GM12878 (cell line): ENCODE results near the gene CACNA1H. TPM values are rescaled to one million over a fixed set of nuclear protein-coding genes. Genes with fewer than 3 reads are reported as not detected.

Source experiments
- ATAC-seq: fragments of 200-7000 bp; cut with Tn5 transposase; 3 replicates; pipeline ENCODE4 v1.9.1; 2020; ENCODE audit warnings: mild to moderate bottlenecking, moderate library complexity
- BruUV-seq: library from RNA; stranded (reverse); fragments of 400-500 nt; replicated peaks from 2 replicates; lab custom pipeline; 2021; lab: Mats Ljungman, UMichigan
- CTCF ChIA-PET: fragments of 300-600 bp; sonication (Branson Sonifier 250); formaldehyde crosslinking; extraction: SDS; loops from one replicate; lab custom pipeline; 2021; ENCODE audit warnings: inconsistent platforms; lab: Yijun Ruan, JAX
- POLR2A ChIA-PET: fragments of 350-600 bp; formaldehyde crosslinking; extraction: SDS; loops from one replicate; lab custom pipeline; 2021; ENCODE audit warnings: inconsistent platforms; lab: Charles Lee
- RAD21 ChIA-PET: fragments of 300-600 bp; sonication (Branson Sonifier 250); formaldehyde crosslinking; loops from one replicate; lab custom pipeline; 2023; ENCODE audit warnings: antibody characterized with exemption; ENCODE audit not compliant: unreplicated experiment; lab: Charles Lee
- SMC1A ChIA-PET: fragments of 300-600 bp; sonication (Branson Sonifier 250); formaldehyde crosslinking; loops from one replicate; lab custom pipeline; 2023; ENCODE audit not compliant: unreplicated experiment, uncharacterized antibody; lab: Charles Lee
- DNase-seq: peaks from one replicate; pipeline ENCODE4 v3.0.0-alpha.2; 2011; ENCODE audit warnings: low read depth, low spot score
- FAIRE-seq: peaks from 3 replicates; lab custom pipeline; 2011; peaks lifted over from hg19 to GRCh38; lab: Jason Lieb, UNC
- H2AFZ ChIP-seq: 2 replicates; pipeline ENCODE4 v1.6.0; 2011; ENCODE audit warnings: low read depth, low read length, control low read depth; ENCODE audit not compliant: control insufficient read depth
- H3K27ac ChIP-seq: 2 replicates; pipeline ENCODE4 v1.5.1; 2011; ENCODE audit warnings: control low read depth; ENCODE audit not compliant: control insufficient read depth, insufficient read depth
- H3K27me3 ChIP-seq, 2 experiments: replicated peaks in 1 of 2; 2 replicates each; pipeline versions ENCODE4 v1.6.0 to v1.6.1; 2011; ENCODE audit warnings: low read length in 1 of 2; ENCODE audit not compliant: control insufficient read depth in 2 of 2, insufficient read depth in 2 of 2
- H3K36me3 ChIP-seq, 2 experiments: 2 replicates each; pipeline ENCODE4 v1.5.1; 2011; ENCODE audit warnings: low read length in 1 of 2; ENCODE audit not compliant: control insufficient read depth in 2 of 2, insufficient read depth in 2 of 2
- H3K4me1 ChIP-seq: 2 replicates; pipeline ENCODE4 v1.6.1; 2011; ENCODE audit warnings: mild to moderate bottlenecking, low read length, moderate library complexity, mixed read lengths; ENCODE audit not compliant: control insufficient read depth, insufficient read depth
- H3K4me2 ChIP-seq: 2 replicates; pipeline ENCODE4 v1.6.0; 2011; ENCODE audit warnings: control low read depth; ENCODE audit not compliant: control insufficient read depth, insufficient read depth
- H3K4me3 ChIP-seq: fragments of 200-600 bp; sonication (generic); 2 replicates; pipeline ENCODE4 v1.5.1; 2016
- H3K79me2 ChIP-seq: 2 replicates; pipeline ENCODE4 v1.6.0; 2011; ENCODE audit warnings: low read length; ENCODE audit not compliant: control insufficient read depth, insufficient read depth
- H3K9ac ChIP-seq: 2 replicates; pipeline ENCODE4 v1.8.0; 2011; ENCODE audit warnings: low read length, control low read depth, mixed read lengths; ENCODE audit not compliant: control insufficient read depth, insufficient read depth
- H3K9me3 ChIP-seq: replicated peaks from 3 replicates; pipeline ENCODE4 v1.5.1; 2011; ENCODE audit warnings: mild to moderate bottlenecking, low read length; ENCODE audit not compliant: control insufficient read depth, insufficient read depth
- H4K20me1 ChIP-seq: 2 replicates; pipeline ENCODE4 v1.6.0; 2011; ENCODE audit not compliant: control insufficient read depth, insufficient read depth
- CBX5 ChIP-seq: sonication (generic); IDR thresholded peaks from 2 replicates; pipeline ENCODE4 v1.6.1; 2016; ENCODE audit warnings: low read depth, moderate library complexity, mild to moderate bottlenecking, inconsistent platforms
- CREM ChIP-seq: IDR thresholded peaks from 2 replicates; pipeline ENCODE4 v1.6.1; 2014; ENCODE audit warnings: antibody characterized with exemption, low read depth
- HDAC2 ChIP-seq: fragments of 200-600 bp; sonication (generic); IDR thresholded peaks from 2 replicates; pipeline ENCODE4 v1.6.1; 2017
- IRF4 ChIP-seq: IDR thresholded peaks from 2 replicates; pipeline ENCODE4 v1.6.1; 2011; ENCODE audit warnings: low read depth, low read length
- MEF2A ChIP-seq: IDR thresholded peaks from 2 replicates; pipeline ENCODE4 v1.6.1; 2011; ENCODE audit warnings: low read depth, mild to moderate bottlenecking, low read length, moderate library complexity; ENCODE audit not compliant: insufficient read depth
- NFXL1 ChIP-seq: fragments of 450-650 bp; IDR thresholded peaks from 2 replicates; pipeline ENCODE4 v1.6.1; 2017; ENCODE audit warnings: antibody characterized with exemption, mild to moderate bottlenecking, borderline replicate concordance
- PBX3 ChIP-seq: IDR thresholded peaks from 2 replicates; pipeline ENCODE4 v1.6.1; 2011; ENCODE audit warnings: mild to moderate bottlenecking, low read depth, low read length, moderate library complexity; ENCODE audit not compliant: insufficient replicate concordance
- RB1 ChIP-seq: fragments of 450-650 bp; formaldehyde crosslinking; IDR thresholded peaks from 2 replicates; pipeline ENCODE4 v1.6.1; 2017; ENCODE audit warnings: mild to moderate bottlenecking, borderline replicate concordance
- RCOR1 ChIP-seq: conservative IDR thresholded peaks from 2 replicates; pipeline ENCODE4 v1.6.1; 2012; ENCODE audit warnings: low read depth, low read length, improper control_type of control experiment
- ZNF592 ChIP-seq: fragments of 450-650 bp; IDR thresholded peaks from 2 replicates; pipeline ENCODE4 v1.6.1; 2017; ENCODE audit warnings: mild to moderate bottlenecking, moderate library complexity
- WGBS: methylation state at CpG from one replicate; pipeline ENCODE4 v1.1.6; 2016; ENCODE audit warnings: low lambda C conversion rate; ENCODE audit not compliant: insufficient replicate concordance, insufficient coverage; ENCODE audit errors: missing lambda C conversion rate; 5-methylcytosine and 5-hydroxymethylcytosine counted together
- in situ Hi-C: fragments of 300-500 bp; cut with MboI; formaldehyde crosslinking; loops from 9 replicates; pipeline ENCODE4 v1.14.3; 2018; ENCODE audit warnings: mixed read lengths
- intact Hi-C: fragments of 100-400 bp; cut with micrococcal nuclease; formaldehyde crosslinking; loops from one replicate; pipeline ENCODE4 v1.14.2; 2022; ENCODE audit not compliant: unreplicated experiment
- polyA plus RNA-seq, 11 experiments: library from polyadenylated mRNA; depleted of rRNA in 4 of 11; unstranded in 6 of 11; stranded (reverse) in 5 of 11; fragments of >200 nt; fragmentation: Nextera tagmentation in 4 of 11; fragmentation: Illumina TruSeq in 1 of 11; extraction: Ambion mirVana in 4 of 11; extraction: Trizol in 1 of 11; gene quantifications; 1 replicate in 1 of 11; 2 replicates in 10 of 11; pipeline versions ENCODE4 v1.2.1 to v1.2.3, GENCODE V29; 2011 to 2016; ENCODE audit warnings: inconsistent platforms in 2 of 11, missing spikeins in 2 of 11, low read depth in 1 of 11
- total RNA-seq, 4 experiments: library from RNA; depleted of rRNA in 3 of 4; stranded (reverse); fragments of >200 nt in 3 of 4; fragmentation: Illumina TruSeq in 1 of 4; extraction: Trizol in 1 of 4; gene quantifications; 2 replicates each; pipeline versions ENCODE4 v1.2.1 to v1.2.3, GENCODE V29; 2013 to 2021

CACNA1H gene
- total and polyA plus RNA-seq, 10 of the 15 experiments (the other 5 are each of a cell fraction or from before 2014, with no cell fraction given): 0.03 to 0.54 TPM; not detected in 8

GRCh38 chr16:1170076-1170418 is 17.1 kb downstream of the CACNA1H start (continued):
- no peak for TF ChIP-seq PBX3
- TF ChIP-seq RB1: no peak
- TF ChIP-seq RCOR1: no peak
- TF ChIP-seq IRF4: no peak

GRCh38 chr16:1171001-1171400 is 18.1 kb downstream of the CACNA1H start:
- Histone ChIP-seq H3K9ac (no peak overlapping the region), H3K27me3 (no peaks in the 10 kb centered on the region), H3K79me2 (no peaks in the 10 kb centered on the region), H3K4me2 (no peak overlapping the region), H3K4me3 (no peak overlapping the region), H3K27ac (no peak overlapping the region), H3K36me3 (no peaks in the 10 kb centered on the region), H3K9me3 (no peaks in the 10 kb centered on the region), H2AFZ (no peak overlapping the region), H3K4me1 (no peaks in the 10 kb centered on the region), H4K20me1 (no peaks in the 10 kb centered on the region)
- 0% methylated on average over 1 of the region's 12 CpGs for WGBS
- no TSS peak for BruUV-seq
- RAD21 ChIA-PET: no interaction called here
- CTCF ChIA-PET: no interaction called here
- DNase-seq (no peak), FAIRE-seq (no peak), ATAC-seq (no peak)
- intact Hi-C loops: no loop called here
- POLR2A ChIA-PET: no interaction called here
- in situ Hi-C loops: no loop called here
- SMC1A ChIA-PET: no interaction called here
- TF ChIP-seq CREM (no peak), CBX5 (no peak), MEF2A (no peak), HDAC2 (no peak), ZNF592 (no peak), NFXL1 (no peak)
- TF ChIP-seq, all 136 proteins: peak for 0
